ENCODE data around the gene ESD.

DNA sequence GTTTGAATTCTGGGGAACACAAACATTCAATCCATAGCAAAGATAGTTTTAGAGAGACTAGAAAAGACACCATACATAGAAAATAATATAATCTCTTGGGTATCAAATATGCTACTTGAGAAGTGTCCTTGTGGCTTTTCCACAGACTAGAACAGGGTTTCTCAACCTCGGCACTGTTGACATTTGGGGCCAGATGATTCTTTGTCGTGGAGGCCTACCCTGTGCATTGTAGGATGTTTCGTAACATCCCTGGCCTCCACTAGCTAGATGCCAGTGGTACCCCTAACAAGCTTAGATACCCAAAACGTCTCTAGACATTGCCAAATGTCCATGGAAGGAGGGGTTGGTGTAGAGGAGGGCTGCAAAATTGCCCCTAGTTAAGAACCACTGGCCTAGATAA lies 2.2 kb upstream of the ESD start:
- TF ChIP-seq POLR2A (IDR thresholded peaks at IDR 0.05; ENCODE audit: low read length): no peak
- no peak for TF ChIP-seq GATA1 (IDR thresholded peaks at IDR 0.05; ENCODE audit: low read depth, low read length)

Data from erythroblast (primary cell).